Measurements from ENCODE around the gene PCOLCE2.

The PCOLCE2 gene

DNA sequence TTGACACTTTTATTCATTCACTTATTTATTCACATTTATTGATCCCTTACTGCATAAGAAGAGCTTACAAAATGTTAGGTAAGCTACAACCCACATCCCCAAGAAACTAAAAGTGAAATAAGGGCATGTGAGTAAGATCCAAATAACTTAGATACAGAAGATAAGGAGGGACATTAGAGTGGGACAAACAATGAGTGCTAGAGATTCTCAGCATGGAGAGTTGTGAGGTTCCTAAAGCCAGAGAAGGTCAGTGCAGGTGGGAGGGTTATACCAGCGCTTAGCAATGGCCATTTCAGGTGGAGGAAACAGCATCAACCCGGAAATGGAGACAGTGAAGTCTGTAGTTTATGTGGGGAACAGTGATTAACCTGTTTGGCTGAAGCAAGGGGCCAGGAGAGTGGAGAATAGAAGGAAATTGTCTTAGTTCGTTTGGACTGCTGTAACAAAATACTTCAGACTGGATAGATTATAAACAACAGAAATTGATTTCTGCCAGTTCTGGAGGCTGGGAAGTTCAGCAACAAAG, 25.5 kb upstream of the PCOLCE2 start:
- no peak for ATAC-seq
- TF ChIP-seq ISL1 (CRISPR knock-in tag; IDR thresholded peaks at IDR 0.05) (no peak), ZNF8 (CRISPR knock-in tag; IDR thresholded peaks at IDR 0.05) (no peak), TCF4 (CRISPR knock-in tag; IDR thresholded peaks at IDR 0.05; ENCODE audit: borderline replicate concordance) (no peak), GLIS3 (CRISPR knock-in tag; IDR thresholded peaks at IDR 0.05) (no peak), ARNTL (CRISPR knock-in tag; IDR thresholded peaks at IDR 0.05; ENCODE audit: borderline replicate concordance, low read depth) (no peak), CSDC2 (CRISPR knock-in tag; IDR thresholded peaks at IDR 0.05) (no peak), BACH2 (CRISPR knock-in tag; IDR thresholded peaks at IDR 0.05; ENCODE audit: borderline replicate concordance) (no peak), ESRRG (CRISPR knock-in tag; IDR thresholded peaks at IDR 0.05) (no peak), RARB (CRISPR knock-in tag; IDR thresholded peaks at IDR 0.05) (no peak), PPARA (CRISPR knock-in tag; IDR thresholded peaks at IDR 0.05; ENCODE audit: borderline replicate concordance) (no peak), ZNF565 (CRISPR knock-in tag; conservative IDR thresholded peaks at IDR 0.05; ENCODE audit: low read depth) (no peak), ZFP3 (CRISPR knock-in tag; IDR thresholded peaks at IDR 0.05) (no peak)
- TF ChIP-seq, protein P1, sequence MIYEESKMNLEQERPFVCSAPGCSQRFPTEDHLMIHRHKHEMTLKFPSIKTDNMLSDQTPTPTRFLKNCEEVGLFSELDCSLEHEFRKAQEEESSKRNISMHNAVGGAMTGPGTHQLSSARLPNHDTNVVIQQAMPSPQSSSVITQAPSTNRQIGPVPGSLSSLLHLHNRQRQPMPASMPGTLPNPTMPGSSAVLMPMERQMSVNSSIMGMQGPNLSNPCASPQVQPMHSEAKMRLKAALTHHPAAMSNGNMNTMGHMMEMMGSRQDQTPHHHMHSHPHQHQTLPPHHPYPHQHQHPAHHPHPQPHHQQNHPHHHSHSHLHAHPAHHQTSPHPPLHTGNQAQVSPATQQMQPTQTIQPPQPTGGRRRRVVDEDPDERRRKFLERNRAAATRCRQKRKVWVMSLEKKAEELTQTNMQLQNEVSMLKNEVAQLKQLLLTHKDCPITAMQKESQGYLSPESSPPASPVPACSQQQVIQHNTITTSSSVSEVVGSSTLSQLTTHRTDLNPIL (CRISPR knock-in tag; IDR thresholded peaks at IDR 0.05; ENCODE audit: low read depth), result no peak
- TF ChIP-seq, protein P2, sequence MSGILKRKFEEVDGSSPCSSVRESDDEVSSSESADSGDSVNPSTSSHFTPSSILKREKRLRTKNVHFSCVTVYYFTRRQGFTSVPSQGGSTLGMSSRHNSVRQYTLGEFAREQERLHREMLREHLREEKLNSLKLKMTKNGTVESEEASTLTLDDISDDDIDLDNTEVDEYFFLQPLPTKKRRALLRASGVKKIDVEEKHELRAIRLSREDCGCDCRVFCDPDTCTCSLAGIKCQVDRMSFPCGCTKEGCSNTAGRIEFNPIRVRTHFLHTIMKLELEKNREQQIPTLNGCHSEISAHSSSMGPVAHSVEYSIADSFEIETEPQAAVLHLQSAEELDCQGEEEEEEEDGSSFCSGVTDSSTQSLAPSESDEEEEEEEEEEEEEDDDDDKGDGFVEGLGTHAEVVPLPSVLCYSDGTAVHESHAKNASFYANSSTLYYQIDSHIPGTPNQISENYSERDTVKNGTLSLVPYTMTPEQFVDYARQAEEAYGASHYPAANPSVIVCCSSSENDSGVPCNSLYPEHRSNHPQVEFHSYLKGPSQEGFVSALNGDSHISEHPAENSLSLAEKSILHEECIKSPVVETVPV (CRISPR knock-in tag; IDR thresholded peaks at IDR 0.05), result no peak
- TF ChIP-seq, protein P3, sequence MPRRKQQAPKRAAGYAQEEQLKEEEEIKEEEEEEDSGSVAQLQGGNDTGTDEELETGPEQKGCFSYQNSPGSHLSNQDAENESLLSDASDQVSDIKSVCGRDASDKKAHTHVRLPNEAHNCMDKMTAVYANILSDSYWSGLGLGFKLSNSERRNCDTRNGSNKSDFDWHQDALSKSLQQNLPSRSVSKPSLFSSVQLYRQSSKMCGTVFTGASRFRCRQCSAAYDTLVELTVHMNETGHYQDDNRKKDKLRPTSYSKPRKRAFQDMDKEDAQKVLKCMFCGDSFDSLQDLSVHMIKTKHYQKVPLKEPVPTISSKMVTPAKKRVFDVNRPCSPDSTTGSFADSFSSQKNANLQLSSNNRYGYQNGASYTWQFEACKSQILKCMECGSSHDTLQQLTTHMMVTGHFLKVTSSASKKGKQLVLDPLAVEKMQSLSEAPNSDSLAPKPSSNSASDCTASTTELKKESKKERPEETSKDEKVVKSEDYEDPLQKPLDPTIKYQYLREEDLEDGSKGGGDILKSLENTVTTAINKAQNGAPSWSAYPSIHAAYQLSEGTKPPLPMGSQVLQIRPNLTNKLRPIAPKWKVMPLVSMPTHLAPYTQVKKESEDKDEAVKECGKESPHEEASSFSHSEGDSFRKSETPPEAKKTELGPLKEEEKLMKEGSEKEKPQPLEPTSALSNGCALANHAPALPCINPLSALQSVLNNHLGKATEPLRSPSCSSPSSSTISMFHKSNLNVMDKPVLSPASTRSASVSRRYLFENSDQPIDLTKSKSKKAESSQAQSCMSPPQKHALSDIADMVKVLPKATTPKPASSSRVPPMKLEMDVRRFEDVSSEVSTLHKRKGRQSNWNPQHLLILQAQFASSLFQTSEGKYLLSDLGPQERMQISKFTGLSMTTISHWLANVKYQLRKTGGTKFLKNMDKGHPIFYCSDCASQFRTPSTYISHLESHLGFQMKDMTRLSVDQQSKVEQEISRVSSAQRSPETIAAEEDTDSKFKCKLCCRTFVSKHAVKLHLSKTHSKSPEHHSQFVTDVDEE (CRISPR knock-in tag; IDR thresholded peaks at IDR 0.05), result no peak

DNA sequence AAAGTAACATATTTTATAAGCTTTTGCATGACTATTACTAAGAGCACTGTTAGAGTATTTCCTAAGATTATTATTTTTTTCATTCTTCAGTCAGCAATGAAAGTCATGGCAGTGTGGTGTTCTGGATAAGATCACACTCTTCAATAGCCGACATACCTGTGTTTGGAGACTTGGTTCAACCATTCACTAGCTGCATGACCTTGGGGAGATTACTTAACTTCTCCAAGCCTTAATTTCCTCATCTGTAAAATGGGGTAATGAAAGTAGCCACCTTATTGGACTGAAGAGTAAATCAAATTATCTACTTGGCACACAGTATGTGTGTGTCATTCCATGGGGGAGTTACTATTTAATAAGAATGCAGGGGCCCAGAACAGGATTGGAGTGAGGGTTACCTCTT, 24.5 kb upstream of the PCOLCE2 start:
- ATAC-seq, result no peak
- TF ChIP-seq, protein P2 (CRISPR knock-in tag; IDR thresholded peaks at IDR 0.05), result no peak
- 0 out of 2 replicates have a peak, but pooled peaks have one; percentile 17 for TF ChIP-seq ESRRG (CRISPR knock-in tag; IDR thresholded peaks at IDR 0.05)

DNA sequence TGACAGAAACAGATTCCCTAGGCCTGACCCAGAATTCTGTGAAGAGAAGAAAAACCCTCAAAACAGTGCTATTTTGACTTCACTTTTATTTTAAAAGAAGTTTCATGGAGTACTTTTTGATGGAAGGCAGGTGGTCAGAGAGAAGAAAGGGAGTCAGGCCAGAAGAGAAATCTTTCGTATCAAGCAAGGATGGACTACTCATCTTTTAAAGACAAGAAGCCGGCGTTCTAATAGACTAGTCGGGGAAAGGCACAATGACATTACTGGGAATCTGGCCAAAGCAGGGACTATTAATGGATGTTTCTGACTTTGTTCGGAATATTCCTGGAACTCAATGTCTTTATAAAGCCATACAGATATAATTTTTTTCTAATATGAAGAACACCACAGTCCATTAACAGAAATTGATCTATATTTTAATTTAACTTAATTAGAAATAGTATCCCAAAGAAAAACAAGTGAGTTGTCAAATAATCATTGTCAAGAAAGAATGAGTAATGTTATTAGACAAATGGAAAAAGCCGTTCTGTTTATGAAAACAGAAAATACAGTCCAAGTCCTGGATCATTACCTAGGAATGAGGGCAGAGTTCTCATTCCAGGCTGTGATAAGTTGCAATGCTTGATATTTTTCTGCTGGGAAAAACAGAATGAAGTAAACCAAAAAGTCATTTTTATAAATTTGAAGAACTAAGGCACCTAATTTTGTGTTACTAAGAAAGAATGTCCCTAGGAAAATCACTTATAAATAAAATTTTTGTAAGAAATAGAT, 23.7 kb upstream of the PCOLCE2 start:
- peak; percentile 71 for TF ChIP-seq ISL1 (CRISPR knock-in tag; IDR thresholded peaks at IDR 0.05)
- TF ChIP-seq, protein P2 (CRISPR knock-in tag; IDR thresholded peaks at IDR 0.05), result no peak
- TF ChIP-seq, protein P4, sequence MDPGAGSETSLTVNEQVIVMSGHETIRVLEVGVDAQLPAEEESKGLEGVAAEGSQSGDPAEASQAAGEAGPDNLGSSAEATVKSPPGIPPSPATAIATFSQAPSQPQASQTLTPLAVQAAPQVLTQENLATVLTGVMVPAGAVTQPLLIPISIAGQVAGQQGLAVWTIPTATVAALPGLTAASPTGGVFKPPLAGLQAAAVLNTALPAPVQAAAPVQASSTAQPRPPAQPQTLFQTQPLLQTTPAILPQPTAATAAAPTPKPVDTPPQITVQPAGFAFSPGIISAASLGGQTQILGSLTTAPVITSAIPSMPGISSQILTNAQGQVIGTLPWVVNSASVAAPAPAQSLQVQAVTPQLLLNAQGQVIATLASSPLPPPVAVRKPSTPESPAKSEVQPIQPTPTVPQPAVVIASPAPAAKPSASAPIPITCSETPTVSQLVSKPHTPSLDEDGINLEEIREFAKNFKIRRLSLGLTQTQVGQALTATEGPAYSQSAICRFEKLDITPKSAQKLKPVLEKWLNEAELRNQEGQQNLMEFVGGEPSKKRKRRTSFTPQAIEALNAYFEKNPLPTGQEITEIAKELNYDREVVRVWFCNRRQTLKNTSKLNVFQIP (CRISPR knock-in tag; IDR thresholded peaks at IDR 0.05; ENCODE audit: borderline replicate concordance, low read depth), result no peak
- TF ChIP-seq ZC3H10 (CRISPR knock-in tag; IDR thresholded peaks at IDR 0.05), result no peak
- ATAC-seq, result peak; percentile 71

All from SK-N-SH treated with all-trans-retinoic acid at 6 μM for 48 hours (cell line).